GM19372 (cell line): ENCODE measurements around the gene PHF24.
"Not testable (repeated sequence)": the region's sequence is repeated elsewhere in the genome, so short reads cannot be mapped to it uniquely, and the experiment has no call there.

ENCODE experiments used
- ATAC-seq: cut with Tn5 transposase; IDR thresholded peaks from one replicate; pipeline ENCODE4 v1.9.1; 2021; ENCODE audit warnings: mild to moderate bottlenecking, low read depth, moderate library complexity; ENCODE audit not compliant: unreplicated experiment

PHF24 gene

DNA sequence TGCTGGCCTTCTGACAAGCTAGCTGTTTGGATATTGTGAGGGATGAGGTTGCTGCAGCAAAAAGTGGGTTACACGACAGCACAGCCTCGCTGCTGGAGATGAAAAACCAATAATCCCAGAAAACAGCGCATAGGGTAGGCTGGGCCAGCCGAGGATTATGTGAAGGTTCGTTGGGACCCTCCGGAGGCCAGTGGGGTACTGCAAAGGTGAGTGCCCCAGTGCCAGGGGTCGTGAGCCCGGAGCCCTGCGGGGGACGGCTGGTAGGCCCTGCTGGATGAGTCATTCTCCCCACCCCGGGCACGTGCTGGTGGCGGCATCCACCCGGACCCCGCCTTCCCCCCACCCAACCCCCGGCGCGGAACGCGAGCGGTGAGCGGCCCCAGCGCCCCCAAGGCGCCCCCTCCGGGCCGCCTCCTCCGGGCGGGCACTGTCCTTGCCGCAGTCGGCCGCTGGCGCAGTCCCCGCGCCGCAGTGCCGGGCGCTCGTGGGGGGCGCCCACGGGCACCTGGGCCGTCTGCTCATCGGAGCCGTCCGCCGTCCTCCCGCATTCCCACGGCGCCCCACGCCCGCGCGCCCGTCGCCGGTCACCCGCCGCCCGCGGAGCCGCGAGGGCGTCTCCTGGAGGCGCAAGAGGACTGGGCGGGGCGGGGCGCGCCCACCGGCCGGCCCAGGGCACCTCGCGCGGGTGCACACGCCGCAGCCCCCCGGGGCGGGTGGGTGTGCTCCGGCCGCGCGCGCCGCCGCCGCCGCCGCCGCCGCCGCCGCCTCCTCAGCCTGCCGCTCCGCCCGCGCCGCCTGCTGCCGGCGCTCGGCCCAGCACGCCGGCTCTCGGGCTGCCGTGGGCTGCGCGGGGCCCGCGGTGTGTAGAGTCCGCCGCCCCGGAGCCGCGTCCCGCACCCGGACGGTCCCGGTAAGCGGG lies at the start of gene PHF24:
Gene PHF24, plus strand, starts transcription at position 794 of the 919 bp plus-strand sequence. CDS start 13,014 bp downstream, outside the sequence.
- ATAC-seq: no peak

DNA sequence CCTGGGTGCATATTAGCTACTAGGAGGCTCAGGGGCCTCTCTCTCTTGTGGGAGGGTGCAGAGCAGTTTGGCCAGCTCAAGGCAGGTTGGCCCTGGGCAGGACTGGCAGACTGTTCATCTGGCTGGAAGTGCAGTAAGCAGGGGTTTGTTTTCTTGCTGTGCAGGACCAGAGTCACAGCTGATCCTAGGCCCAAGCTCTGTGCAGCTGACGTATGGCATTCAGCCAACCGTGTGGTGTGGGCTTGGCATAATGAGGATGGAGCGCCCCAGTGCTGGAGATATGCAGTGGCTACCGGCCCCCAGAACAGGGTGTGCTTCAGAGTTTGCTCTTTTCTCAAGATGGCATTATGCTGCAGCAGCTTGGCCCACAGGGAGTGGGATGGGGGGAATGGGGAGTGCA lies 31.0 kb upstream of the PHF24 start:
- ATAC-seq: no peak

DNA sequence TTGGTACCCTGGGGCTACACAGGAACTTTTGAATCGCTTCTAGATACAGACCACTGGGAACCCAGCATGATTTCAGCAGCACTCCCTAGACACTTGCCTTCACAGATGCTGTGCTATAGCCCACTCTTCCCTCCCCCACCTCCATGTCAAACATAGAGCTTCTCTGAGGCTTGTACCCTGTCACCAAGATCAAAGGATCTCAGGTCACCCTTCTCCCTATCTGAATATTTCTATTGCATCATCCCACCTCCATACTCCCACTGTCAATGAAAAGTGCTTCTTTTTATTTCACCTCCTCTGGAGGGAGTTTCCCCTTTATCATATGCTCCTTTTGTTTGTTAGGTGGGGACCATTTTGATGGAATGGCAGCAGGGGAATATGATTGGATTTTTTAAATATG lies 29.2 kb upstream of the PHF24 start:
- no peak for ATAC-seq

DNA sequence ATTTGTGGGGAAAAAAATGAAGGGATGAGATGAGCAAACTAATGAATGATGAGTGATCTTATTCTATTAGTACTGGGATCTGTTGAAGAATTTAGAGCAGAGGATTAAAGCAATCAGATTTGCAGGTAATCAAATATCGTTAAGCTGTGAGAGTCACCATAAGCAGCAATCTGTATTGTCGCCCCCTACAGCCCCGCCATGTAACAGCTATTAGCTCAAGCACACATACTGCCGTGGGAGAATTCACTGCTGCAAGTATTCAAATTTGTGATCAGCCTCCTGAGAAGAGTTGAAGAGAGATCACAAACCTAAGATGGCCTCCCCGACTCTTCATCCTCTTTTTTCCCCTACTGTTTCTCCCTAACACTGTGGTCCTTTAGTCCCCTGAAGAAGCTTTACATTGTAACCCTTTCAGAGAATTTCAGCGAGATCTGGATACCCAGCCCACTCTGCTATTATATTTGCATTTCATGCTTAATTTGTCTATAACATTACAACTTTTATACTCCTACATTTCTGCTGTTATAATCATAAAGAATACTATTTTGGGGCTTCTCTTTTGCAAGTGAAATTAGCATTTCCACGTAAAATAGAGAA lies 28.5 kb upstream of the PHF24 start:
- ATAC-seq: no peak

DNA sequence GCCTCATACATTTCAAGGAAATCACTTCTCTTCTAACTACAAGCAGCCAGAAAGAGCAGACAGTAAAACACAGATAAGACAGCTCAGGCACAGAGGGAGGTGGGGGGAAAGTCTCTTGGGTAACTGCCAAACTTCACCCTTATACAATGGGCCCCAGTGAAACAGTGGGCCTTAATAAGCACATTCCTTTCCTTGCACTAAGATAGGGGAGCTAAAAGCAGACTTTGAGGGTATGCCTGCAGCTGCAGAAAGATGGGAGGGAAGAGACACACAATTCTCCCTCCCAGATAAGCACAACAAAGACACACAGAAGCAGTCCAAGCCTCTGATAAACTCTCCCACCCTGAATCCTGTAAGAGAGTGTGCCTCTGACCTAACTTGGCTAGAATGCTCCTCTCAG lies 18.1 kb upstream of the PHF24 start:
- not testable (repeated sequence) for ATAC-seq

DNA sequence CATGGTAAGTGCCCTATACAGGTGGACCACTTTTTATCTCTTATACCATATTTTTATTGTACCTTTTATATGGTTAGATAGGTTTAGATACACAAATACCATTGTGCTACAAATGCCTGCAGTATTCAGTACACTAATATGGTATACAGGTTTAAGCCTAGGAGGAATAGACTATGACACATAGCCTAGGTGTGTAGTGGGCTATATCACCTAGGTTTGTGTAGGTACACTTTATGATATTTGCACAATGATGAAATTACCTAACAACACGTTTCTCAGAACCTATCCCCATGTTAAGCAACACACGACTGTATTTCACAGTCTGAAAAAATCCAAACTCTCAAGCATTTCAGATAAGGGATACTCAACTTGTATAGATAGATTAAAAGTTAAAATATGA lies 9.6 kb upstream of the PHF24 start:
- no peak for ATAC-seq

DNA sequence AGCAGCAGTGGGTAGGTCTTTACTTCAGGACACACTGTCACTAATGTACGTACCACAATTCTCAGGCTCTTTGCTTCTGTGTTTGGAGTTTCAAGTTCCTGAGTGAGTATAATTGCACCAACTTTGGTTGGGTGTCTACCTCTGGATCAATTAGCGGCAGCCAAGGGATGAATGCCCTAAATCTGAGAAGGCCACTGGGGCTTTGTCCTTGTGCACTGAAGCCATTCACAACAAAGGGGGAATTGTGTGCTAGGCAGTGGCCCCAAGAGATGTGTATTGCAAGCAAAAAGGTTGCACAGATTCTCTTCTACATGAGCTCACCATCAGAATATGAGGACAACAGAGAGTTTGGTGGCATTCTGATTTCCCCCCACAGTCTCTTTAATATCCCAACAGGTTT lies 3.9 kb upstream of the PHF24 start:
- no peak for ATAC-seq

DNA sequence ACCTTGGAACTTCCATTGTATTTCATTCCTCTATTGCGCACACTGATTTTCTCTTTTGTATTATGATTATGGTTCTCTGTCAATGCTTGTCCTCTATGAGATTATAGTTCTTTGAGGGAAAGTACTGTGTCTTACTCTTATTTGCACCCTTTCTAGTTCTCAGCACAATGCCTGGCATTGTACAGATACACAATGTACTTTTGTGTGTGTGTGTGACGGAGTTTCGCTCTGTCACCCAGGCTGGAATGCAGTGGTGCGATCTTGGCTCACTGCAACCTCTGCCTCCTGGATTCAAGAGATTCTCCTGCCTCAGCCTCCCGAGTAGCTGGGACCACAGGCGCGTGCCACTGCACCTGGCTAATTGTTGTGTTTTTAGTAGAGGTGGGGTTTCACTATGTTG lies 2.0 kb upstream of the PHF24 start:
- not testable (repeated sequence) for ATAC-seq

DNA sequence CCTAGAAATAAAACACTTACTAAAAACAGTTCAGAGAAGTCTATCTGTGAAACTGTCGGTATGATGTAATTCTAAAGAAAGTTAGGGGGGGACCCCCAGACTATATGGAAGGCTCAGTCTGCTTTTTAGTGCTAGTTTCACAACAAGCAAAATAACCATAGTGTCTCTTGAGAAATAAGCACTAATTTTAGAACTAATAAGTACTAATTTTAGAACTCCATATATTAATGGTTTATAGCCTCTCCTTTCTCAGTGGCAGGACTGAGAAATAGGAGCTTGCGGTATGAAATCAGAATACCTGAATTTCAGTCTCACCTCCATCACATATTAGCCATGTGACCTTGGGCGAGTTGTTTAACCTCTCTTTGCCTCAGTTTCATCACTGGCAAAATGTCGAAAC lies 1.4 kb upstream of the PHF24 start:
- ATAC-seq: no peak

DNA sequence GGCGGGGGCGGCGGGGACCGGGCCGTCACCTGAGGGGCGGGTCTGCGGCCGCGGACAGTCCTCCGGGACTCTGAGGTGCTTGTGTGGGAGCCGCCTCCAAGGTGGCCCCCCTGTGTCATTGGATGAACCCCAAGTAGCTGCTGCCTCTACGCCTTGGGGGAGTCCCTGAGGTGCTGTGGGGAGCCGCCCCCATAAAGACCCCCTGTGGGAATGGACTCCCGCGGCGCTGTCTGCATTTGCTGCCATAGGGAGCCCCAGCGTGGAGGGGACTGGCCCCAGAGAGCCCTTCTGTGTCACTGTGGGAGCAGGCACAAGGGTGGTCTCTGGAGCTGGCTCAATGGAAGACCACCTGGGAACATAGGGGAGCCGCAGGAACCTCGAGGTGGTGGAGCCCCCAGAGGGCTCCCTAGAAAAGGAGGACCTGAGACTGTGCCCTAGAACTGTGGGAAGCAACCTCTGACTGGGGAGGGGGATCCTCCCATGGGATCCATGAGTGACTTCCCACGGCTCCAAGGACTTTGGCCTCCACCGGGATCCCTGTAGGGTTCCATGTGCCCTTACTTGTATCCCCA lies 412 bp downstream of the PHF24 start:
- no peak for ATAC-seq

DNA sequence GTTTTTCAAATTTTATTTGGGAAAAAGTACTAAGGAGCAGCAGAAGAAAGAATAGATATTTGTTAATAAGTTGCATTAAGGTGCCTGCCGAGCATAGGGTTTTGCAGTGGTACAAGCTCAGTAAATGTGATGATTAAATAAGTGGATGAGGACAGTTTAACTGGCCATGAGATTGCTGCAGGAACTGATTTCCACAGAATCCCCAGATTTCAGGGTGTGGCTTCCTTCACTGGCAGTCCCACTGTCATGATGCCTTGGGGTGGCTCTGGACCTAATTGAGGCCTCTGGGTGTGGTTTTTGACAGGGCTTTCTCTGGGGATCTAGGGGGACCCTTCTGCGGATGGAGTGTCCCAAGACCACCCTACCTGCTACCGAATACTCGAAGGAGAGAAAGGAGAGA lies 1.4 kb downstream of the PHF24 start:
- ATAC-seq: no peak

DNA sequence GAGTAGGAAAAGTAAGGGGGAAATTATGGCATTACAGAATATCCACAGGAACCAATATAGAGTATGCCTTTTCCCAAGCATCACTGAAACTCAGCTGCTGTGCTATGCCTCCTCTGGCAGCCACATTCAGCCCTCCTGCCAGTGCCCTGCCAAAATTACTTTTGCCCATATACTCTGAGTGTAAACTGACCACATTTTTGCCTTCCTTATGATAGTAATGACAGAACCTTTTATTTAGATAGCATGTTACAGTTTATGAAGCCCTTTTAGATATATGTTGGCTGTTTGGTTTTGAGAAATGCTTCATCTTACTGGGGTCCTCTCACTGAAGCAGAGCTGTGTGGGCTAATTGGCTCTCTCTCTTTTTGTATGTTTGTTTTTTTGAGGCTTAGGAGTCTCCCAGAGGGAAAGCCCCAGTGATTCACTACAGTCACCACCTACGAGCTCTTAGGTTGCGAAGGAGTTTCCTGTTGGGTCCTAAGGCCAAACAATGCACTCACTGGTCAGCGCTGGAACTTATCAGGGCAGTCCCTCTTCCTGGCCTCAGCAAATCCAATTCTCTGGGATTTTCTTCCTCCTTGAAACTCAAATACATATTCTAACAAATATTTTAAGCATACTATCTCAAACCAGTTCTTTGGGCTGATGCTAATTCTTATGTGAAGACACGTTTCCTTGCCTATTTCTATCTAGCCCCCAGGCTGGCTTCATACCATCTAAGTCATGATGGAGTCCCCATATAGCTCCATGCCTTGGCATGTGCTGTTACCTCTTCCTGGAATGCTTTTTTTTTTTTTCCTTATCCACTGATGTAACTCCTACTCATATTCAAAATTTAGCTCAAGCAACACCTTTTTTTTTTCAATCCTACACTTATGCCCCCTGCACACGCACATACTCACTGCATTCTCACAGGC lies 3.7 kb downstream of the PHF24 start:
- ATAC-seq: no peak

DNA sequence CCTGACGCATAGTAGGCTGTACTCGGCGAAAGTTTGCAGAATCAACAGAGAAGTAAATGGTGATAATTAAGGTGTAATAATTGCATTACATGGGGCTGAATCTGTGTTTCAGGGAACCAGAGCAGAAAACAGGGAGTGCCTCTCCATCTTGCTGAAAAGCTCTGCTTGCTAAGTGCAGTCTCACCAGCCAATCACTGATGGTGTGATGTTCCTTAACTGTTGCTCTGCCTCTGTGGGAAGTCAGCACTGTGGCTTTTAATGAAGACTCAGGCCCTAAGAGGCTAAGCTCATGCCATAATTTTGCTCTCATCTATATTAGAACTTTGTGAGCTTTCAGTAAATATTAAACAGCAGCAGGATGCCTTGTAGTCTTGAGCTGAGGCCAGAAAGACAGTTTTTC lies 4.5 kb downstream of the PHF24 start:
- ATAC-seq: no peak

DNA sequence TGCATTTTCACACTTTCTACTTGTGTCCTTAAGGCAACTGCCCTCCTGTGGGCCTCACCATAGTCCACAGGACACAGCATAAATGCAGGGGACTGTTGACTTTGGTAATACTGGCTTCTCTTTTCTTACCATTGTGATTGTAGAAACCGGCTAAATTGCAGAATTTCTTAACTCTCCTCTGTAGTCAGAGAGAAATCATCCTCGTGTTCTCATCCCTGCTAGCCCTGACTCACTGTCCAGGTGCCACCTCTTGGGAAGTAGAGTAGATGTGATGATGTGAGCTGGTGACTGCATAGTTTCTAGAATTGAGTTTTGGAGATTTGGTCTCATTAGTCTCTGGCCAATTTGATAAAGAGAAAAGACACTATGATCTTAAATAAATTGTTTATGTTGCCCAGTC lies 5.5 kb downstream of the PHF24 start:
- ATAC-seq: no peak

DNA sequence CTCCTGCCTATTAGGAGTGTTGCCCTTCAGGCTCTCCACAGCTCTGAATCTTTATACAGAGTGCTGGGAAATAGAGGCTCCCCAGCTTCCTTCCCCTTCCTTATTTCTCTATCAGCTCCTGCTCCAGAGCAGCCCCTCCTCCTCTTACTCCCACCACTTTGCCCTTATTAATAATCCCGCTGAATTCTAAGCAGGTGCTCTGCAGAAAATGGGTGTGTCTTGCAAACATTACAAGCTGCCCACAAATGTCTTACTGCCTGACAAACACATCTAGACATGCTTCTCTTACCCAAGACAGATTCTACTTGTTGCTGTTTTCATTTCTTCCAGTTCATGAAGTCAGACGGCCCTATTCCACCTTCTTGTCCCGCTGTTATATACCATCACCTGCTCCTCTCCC lies 6.4 kb downstream of the PHF24 start:
- no peak for ATAC-seq

DNA sequence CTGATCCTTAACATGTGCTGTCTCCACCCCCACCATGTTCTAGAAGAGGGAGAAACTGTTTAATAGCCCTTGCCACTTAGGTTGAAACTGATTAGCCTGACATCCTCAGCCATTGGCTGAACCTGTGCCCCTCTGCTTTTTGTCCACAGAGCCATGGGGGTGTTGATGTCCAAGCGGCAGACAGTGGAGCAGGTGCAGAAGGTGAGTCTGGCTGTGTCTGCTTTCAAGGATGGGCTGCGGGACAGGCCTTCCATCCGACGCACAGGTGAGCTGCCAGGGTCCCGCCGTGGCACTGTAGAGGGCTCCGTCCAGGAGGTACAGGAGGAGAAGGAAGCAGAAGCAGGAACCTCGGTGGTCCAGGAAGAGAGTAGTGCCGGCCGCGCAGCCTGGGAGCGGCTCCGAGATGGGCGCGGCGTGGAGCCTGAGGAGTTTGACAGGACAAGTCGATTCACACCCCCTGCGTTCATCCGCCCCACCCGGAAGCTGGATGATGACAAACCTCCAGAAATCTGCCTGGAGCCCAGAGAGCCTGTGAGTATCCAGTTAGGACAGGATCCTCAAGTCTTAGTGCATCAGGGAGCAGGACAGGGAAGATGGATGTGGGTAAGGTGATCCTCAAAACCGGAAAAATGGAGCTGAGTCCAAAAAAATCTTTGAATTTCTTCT lies 13.2 kb downstream of the PHF24 start:
- ATAC-seq: no peak

DNA sequence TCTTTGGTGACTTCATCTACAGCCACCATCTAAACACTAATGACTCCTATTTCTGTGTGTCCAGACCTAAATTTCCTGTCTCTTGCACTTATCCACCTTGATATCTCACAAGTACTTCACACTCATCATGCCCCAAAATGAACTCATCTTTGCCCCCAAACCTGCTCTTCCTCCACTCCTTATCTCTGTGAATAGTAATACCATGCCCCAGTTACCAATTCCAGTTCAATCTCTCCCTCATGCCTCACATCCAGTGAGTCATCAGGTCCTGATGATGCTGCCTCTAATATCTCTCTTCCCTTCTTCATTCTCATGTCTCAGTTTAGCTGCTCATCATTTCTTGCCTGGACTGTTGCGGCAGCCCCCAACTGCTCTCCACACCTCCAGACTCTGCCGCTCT lies 16.6 kb downstream of the PHF24 start:
- no peak for ATAC-seq

DNA sequence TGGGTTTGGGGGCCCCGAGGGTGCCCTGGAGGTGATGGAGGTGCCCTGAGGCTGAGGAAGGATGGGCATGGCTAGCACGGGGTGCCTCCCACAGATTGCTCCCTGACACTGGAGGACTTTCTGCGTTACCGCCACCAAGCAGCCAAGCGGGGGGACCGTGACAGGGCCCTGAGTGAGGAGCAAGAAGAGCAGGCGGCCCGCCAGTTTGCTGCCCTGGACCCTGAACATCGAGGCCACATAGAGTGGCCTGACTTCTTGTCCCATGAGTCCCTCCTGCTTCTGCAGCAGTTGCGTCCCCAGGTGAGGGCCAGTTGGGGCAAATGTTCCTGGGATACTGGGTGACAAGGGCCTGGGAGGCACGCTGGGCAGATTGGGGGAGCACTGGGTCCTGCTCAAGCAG lies 18.4 kb downstream of the PHF24 start:
- ATAC-seq: no peak

DNA sequence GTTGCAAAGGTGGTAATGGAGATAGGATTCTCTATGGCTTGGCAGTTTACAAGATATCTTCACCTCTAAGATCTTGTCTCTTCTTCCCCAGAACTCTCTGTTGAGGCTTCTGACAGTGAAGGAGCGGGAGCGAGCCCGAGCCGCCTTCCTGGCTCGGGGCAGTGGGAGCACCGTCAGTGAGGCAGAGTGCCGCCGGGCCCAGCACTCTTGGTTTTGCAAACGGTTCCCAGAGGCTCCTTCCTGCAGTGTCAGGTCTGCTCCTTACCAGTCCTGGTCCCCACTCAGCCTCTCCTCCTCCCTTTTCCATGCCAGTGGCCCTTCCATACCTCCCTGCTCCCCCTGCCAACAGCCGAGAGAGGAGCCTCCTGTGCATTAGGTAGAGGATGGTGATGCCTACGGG lies 18.9 kb downstream of the PHF24 start:
- no peak for ATAC-seq

DNA sequence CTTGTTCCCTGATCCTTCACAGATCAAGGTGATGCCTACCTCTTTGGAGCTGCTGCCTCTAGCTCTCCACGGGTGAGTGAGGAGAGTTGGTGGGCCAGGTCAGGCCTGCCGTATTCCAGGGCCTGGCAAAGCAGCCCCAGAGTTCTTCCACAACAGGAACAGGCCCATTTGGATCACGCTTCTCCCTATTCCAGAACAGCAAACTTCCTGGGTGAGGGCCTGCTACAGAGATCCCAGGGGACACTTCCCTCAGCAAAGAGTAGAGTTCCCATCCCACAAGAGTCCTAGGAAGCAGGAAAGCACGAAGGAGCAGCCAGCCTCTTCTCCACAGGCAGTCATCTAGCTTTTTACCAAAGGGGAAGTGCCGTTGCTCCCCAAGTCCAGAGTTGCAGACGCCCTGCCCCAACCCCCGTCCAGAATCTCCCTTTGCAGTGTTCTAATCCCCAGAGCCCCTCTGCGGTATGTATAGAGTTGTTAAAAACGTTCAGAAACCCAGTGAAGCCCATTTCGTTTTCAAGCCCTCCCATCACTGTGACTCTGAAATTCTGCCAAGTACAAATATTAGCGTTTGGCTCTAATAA lies 22.2 kb downstream of the PHF24 start:
- no peak for ATAC-seq
